HCT116 (cell line): ENCODE results near the gene ARHGAP10. TPM values are rescaled to one million over a fixed set of nuclear protein-coding genes. Genes with fewer than 3 reads are reported as not detected.

Source experiments
- ATAC-seq: fragments of 200-7000 bp; cut with Tn5 transposase; 2 replicates; pipeline ENCODE4 v1.9.1; 2020; ENCODE audit warnings: mild to moderate bottlenecking, moderate library complexity
- BruUV-seq: library from RNA; stranded (reverse); fragments of 400-500 nt; replicated peaks from 2 replicates; lab custom pipeline; 2021; lab: Mats Ljungman, UMichigan
- CTCF ChIA-PET: fragments of 300-600 bp; sonication (Branson Sonifier 250); formaldehyde crosslinking; loops from one replicate; lab custom pipeline; 2021; ENCODE audit warnings: antibody characterized with exemption; lab: Charles Lee
- POLR2A ChIA-PET: fragments of 300-600, 350-600 bp; sonication (Branson Sonifier 250); formaldehyde crosslinking; loops from one replicate; lab custom pipeline; 2021; ENCODE audit warnings: antibody characterized with exemption; lab: Charles Lee
- RAD21 ChIA-PET, 2 experiments: fragments of 300-600 bp; sonication (Branson Sonifier 250); formaldehyde crosslinking; loops; one replicate each; lab custom pipeline; 2023; ENCODE audit warnings: low total read pairs in 2 of 2; ENCODE audit not compliant: uncharacterized antibody in 2 of 2, unreplicated experiment in 2 of 2, low non-redundant PET in 1 of 2; lab: Charles Lee
- DNase-seq: peaks from one replicate; pipeline ENCODE4 v3.0.0-alpha.2; 2010; ENCODE audit warnings: low read depth, low spot score
- H2AFZ ChIP-seq: fragments of 200-600 bp; shearing (Covaris generic), sonication (generic); 2 replicates; pipeline ENCODE4 v1.6.1; 2017; ENCODE audit warnings: low read depth, mixed run types, mixed read lengths, antibody characterized with exemption, low read length; ENCODE audit not compliant: poor library complexity, severe bottlenecking
- H3K27ac ChIP-seq: 2 replicates; pipeline ENCODE4 v1.5.1; 2012; ENCODE audit warnings: low read depth, low read length
- H3K27me3 ChIP-seq: fragments of 200-600 bp; sonication (generic); 2 replicates; pipeline ENCODE4 v1.6.1; 2016; ENCODE audit warnings: mixed run types, low read length, mixed read lengths; ENCODE audit not compliant: insufficient read depth
- H3K36me3 ChIP-seq, 2 experiments: fragments of 200-500 bp in 1 of 2; fragments of 200-600 bp in 1 of 2; sonication (Bioruptor generic) in 1 of 2; sonication (generic) in 1 of 2; 2 replicates each; pipeline versions ENCODE4 v1.5.1 to v1.6.1; 2014 to 2016; ENCODE audit warnings: low read length in 2 of 2, inconsistent platforms in 1 of 2, mixed read lengths in 1 of 2, mixed run types in 1 of 2; ENCODE audit not compliant: insufficient read depth in 2 of 2, control insufficient read depth in 1 of 2
- H3K4me1 ChIP-seq, 2 experiments: fragments of 200-600 bp in 1 of 2; sonication (generic) in 1 of 2; 2 replicates each; pipeline versions ENCODE4 v1.5.1 to v1.6.1; 2012 to 2017; ENCODE audit warnings: low read length in 2 of 2, inconsistent platforms in 1 of 2, mild to moderate bottlenecking in 1 of 2, mixed read lengths in 1 of 2, mixed run types in 1 of 2, moderate library complexity in 1 of 2; ENCODE audit not compliant: insufficient read depth in 2 of 2, control insufficient read depth in 1 of 2
- H3K4me2 ChIP-seq: fragments of 200-600 bp; sonication (generic); 2 replicates; pipeline ENCODE4 v1.6.1; 2017; ENCODE audit warnings: mixed run types, low read length, mixed read lengths
- H3K4me3 ChIP-seq, 2 experiments: fragments of 200-600 bp in 1 of 2; sonication (generic) in 1 of 2; replicated peaks in 1 of 2; 2 replicates each; pipeline ENCODE4 v1.5.1; 2011 to 2016; ENCODE audit warnings: low read length in 2 of 2, control low read depth in 1 of 2, low read depth in 1 of 2, mild to moderate bottlenecking in 1 of 2, mixed read lengths in 1 of 2, mixed run types in 1 of 2
- H3K79me2 ChIP-seq: fragments of 200-600 bp; sonication (generic); 2 replicates; pipeline ENCODE4 v1.6.1; 2017; ENCODE audit warnings: mild to moderate bottlenecking, mixed run types, low read length, moderate library complexity, mixed read lengths; ENCODE audit not compliant: insufficient read depth
- H3K9ac ChIP-seq: fragments of 200-600 bp; sonication (generic); 2 replicates; pipeline ENCODE4 v1.6.1; 2016; ENCODE audit warnings: low read length, mixed read lengths
- H3K9me2 ChIP-seq: fragments of 200-600 bp; sonication (generic), shearing (Covaris generic); 2 replicates; pipeline ENCODE4 v1.6.1; 2017; ENCODE audit warnings: mixed run types, mild to moderate bottlenecking, moderate library complexity; ENCODE audit not compliant: insufficient read depth
- H3K9me3 ChIP-seq, 2 experiments: fragments of 200-500 bp in 1 of 2; fragments of 200-600 bp in 1 of 2; sonication (Bioruptor generic) in 1 of 2; sonication (generic) in 1 of 2; 2 replicates each; pipeline ENCODE4 v1.6.1; 2014 to 2017; ENCODE audit warnings: low read length in 2 of 2, mixed read lengths in 2 of 2, inconsistent platforms in 1 of 2, low read depth in 1 of 2, mild to moderate bottlenecking in 1 of 2, mixed run types in 1 of 2, moderate library complexity in 1 of 2; ENCODE audit not compliant: control insufficient read depth in 1 of 2, insufficient read depth in 1 of 2
- H4K20me1 ChIP-seq: fragments of 200-600 bp; sonication (generic), shearing (Covaris generic); 2 replicates; pipeline ENCODE4 v1.6.1; 2017; ENCODE audit warnings: mixed run types, mild to moderate bottlenecking, moderate library complexity; ENCODE audit not compliant: insufficient read depth
- EZH2phosphoT487 ChIP-seq: fragments of 200-600 bp; IDR thresholded peaks from 2 replicates; pipeline ENCODE4 v1.6.1; 2018; ENCODE audit warnings: antibody characterized with exemption, borderline replicate concordance
- JUND ChIP-seq: IDR thresholded peaks from 2 replicates; pipeline ENCODE4 v1.6.1; 2012
- POLR2AphosphoS5 ChIP-seq: IDR thresholded peaks from 2 replicates; pipeline ENCODE4 v1.6.1; 2011; ENCODE audit warnings: mild to moderate bottlenecking, low read depth, low read length, moderate library complexity
- SRF ChIP-seq: IDR thresholded peaks from 2 replicates; pipeline ENCODE4 v1.6.1; 2012; ENCODE audit warnings: low read depth
- YY1 ChIP-seq: IDR thresholded peaks from 2 replicates; pipeline ENCODE4 v1.6.1; 2011; ENCODE audit warnings: low read length, low read depth, moderate library complexity, mild to moderate bottlenecking; ENCODE audit not compliant: insufficient replicate concordance; ENCODE audit errors: extremely low read depth
- ZBTB33 ChIP-seq: IDR thresholded peaks from 2 replicates; pipeline ENCODE4 v1.6.1; 2011; ENCODE audit warnings: mild to moderate bottlenecking, low read length, moderate library complexity; ENCODE audit not compliant: insufficient replicate concordance; ENCODE audit errors: extremely low read depth
- ZFX ChIP-seq: fragments of 450-650 bp; IDR thresholded peaks from 2 replicates; pipeline ENCODE4 v1.6.1; 2017
- intact Hi-C: fragments of 100-400 bp; cut with micrococcal nuclease; formaldehyde crosslinking; loops from 2 replicates; pipeline ENCODE4 v1.10.0; 2022
- total RNA-seq: library from RNA; stranded (reverse); gene quantifications from one replicate; pipeline ENCODE4 v1.2.1, GENCODE V29; 2021; ENCODE audit not compliant: unreplicated experiment

The ARHGAP10 gene
- total RNA-seq, 1 experiment from 2014 or later = 24.7 TPM

GRCh38 chr4:148027201-148027600, 295.3 kb downstream of the ARHGAP10 start:
- intact Hi-C loops = no loop called here
- H3K79me2 ChIP-seq = no peaks in the 10 kb centered on the region
- no peaks in the 10 kb centered on the region for H3K4me1 ChIP-seq
- no peak overlapping the region for H3K4me2 ChIP-seq
- no peaks in the 10 kb centered on the region for H3K9me2 ChIP-seq
- no peaks in the 10 kb centered on the region for H3K27me3 ChIP-seq
- no peak overlapping the region for H3K4me3 ChIP-seq
- CTCF ChIA-PET = no interaction called here
- no peak overlapping the region for H3K27ac ChIP-seq
- H3K9ac ChIP-seq = no peak overlapping the region
- RAD21 ChIA-PET = no interaction called here
- POLR2A ChIA-PET = no interaction called here
- DNase-seq (no peak), ATAC-seq (no peak)
- no peaks in the 10 kb centered on the region for H4K20me1 ChIP-seq
- TF ChIP-seq ZBTB33 (no peak), YY1 (no peak)
- no TSS peak for BruUV-seq
- H3K36me3 ChIP-seq = no peaks in the 10 kb centered on the region
- H2AFZ ChIP-seq = no peak overlapping the region
- H3K9me3 ChIP-seq = no peaks in the 10 kb centered on the region

GRCh38 chr4:148029781-148030180, 297.9 kb downstream of the ARHGAP10 start:
- no peak overlapping the region for H2AFZ ChIP-seq
- no peaks in the 10 kb centered on the region for H3K4me1 ChIP-seq
- no peak for DNase-seq
- ChIA-PET POLR2A (no interaction called here), CTCF (no interaction called here), RAD21 (no interaction called here)
- no peak overlapping the region for H3K4me2 ChIP-seq
- H3K4me3 ChIP-seq = no peak overlapping the region
- no peaks in the 10 kb centered on the region for H3K27me3 ChIP-seq
- BruUV-seq = no TSS peak
- no peaks in the 10 kb centered on the region for H3K9me3 ChIP-seq
- no peak overlapping the region for H3K27ac ChIP-seq
- no peaks in the 10 kb centered on the region for H3K79me2 ChIP-seq
- intact Hi-C loops = no loop called here
- TF ChIP-seq EZH2phosphoT487 (no peak), POLR2AphosphoS5 (no peak), SRF (no peak), JUND (no peak), ZFX (no peak)
- H3K9me2 ChIP-seq = no peaks in the 10 kb centered on the region
- H3K36me3 ChIP-seq = no peaks in the 10 kb centered on the region
- H4K20me1 ChIP-seq = no peaks in the 10 kb centered on the region
- H3K9ac ChIP-seq = no peak overlapping the region
- no peak for ATAC-seq
